NCI-H748 treated with DMSO at 0.1 percent for 48 hours (cell line): ENCODE measurements around the gene ADM.
"Not testable (repeated sequence)": the region's sequence is repeated elsewhere in the genome, so short reads cannot be mapped to it uniquely, and the experiment has no call there.

Experiments used
- DNase-seq: peaks from one replicate; lab custom pipeline; 2025; lab: John Stamatoyannopoulos, UW

Gene ADM, protein sequence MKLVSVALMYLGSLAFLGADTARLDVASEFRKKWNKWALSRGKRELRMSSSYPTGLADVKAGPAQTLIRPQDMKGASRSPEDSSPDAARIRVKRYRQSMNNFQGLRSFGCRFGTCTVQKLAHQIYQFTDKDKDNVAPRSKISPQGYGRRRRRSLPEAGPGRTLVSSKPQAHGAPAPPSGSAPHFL

DNA sequence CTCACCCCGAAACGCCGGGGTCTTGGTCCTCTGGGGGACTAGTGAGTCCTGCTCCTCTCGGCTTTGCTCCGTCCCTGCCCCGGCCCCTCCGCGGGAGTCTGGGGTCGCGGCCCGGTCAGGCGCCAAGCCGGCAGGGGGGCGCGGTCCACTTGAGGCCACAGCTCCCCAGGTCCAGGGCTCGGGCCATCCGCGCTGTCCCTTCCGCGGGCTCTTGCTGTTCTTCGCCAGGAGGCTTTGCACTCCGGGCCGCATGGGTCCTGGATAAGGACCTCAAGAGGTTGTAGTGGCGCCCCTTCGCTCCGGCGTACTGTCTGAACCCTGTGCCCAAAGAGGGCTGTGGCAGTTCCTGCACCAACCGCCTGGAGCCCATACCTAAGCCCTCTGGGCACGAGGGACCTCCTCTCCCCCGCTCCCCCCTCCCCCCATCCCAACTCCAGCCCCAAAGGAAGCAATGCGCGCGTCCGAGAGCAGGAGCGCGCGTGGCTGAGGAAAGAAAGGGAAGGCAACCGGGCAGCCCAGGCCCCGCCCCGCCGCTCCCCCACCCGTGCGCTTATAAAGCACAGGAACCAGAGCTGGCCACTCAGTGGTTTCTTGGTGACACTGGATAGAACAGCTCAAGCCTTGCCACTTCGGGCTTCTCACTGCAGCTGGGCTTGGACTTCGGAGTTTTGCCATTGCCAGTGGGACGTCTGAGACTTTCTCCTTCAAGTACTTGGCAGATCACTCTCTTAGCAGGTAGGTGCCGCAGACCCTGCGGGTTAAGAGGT is at the start of gene ADM:
Gene ADM (plus strand): TSS at position 579 of the 767 bp plus-strand sequence. CDS start 628 bp downstream, outside the sequence.
- DNase-seq = peak; percentile 79

DNA sequence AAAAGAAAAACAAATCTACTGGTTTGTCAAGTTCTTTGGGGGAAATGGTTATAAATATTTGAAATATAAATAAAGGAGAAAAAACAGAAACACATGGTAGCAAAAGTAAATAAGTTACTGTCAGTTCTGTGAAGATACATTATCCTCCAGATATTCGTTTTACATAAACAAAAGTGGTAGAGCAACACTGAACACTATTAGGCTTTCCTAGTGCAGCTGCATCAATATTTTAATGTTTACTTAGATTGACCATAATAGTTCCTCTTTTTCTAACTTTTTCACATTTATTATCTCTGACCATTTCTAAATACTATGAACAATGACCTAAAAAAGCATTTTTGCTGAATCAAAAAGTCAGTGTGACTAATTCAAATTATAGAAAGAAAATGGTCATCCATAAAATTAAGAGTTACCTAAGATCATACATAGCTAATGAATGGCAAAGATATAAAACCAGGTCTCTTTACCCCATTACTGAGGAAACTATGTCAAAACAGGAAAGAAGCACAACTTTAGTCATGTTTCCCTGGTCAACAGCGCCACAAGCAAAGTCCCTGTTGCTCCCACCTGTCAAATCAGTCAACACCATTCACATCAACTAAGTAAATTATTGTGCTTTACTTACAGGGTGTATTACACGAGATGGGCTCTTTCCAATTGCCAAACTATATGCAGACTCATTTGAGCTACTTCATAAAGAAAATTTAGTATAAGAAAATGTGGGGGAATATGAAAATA is 49.3 kb upstream of the ADM start:
- DNase-seq = peak; percentile 31

- DNase-seq = no peak
Measured at GRCh38 chr11:10257478-10257877, 47.4 kb upstream of the ADM start.

DNA sequence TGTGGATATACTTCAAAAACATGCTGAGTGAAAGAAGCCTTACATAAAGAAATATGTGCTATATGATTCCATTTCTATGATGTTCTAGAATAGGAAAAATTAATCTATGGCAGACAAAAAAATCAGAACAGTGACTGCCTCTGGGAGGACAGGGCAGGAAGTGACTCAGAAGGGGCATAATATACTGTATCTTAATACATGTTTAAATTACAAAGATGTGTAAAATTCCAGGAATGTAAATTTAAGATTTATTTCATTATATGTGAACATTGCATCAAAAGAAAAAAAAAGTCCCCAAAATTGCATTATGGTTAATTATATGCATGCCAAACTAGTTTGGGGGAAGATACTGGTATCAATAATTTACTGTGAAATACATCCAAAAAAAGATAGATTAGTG is 43.1 kb upstream of the ADM start:
- no peak for DNase-seq

- DNase-seq = no peak
Measured at GRCh38 chr11:10263929-10264328, 40.9 kb upstream of the ADM start.

GRCh38 chr11:10264716-10265115 is 40.2 kb upstream of the ADM start:
- not testable (repeated sequence) for DNase-seq

DNA sequence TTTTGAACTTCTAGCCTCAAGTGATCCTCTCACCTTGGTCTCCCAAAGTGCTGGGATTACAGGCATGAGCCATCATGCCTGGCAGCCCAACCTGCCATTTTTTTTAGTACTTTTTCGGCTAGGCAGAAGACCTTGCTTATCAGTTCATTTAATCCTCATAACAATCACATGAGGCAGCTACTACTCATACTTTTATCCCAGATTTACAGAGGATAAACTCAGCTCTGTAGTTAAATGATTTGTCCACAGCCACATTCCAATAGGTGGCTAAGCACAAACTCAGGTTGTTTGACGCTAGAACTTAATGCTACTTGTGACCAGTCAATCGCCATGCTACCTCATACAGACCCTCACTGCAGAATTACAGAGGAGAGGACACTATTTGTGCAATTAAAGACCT is 38.9 kb upstream of the ADM start:
- no peak for DNase-seq

GRCh38 chr11:10267821-10268220 is 37.1 kb upstream of the ADM start:
- no peak for DNase-seq

GRCh38 chr11:10268746-10269488 is 36.0 kb upstream of the ADM start:
- DNase-seq = no peak

DNA sequence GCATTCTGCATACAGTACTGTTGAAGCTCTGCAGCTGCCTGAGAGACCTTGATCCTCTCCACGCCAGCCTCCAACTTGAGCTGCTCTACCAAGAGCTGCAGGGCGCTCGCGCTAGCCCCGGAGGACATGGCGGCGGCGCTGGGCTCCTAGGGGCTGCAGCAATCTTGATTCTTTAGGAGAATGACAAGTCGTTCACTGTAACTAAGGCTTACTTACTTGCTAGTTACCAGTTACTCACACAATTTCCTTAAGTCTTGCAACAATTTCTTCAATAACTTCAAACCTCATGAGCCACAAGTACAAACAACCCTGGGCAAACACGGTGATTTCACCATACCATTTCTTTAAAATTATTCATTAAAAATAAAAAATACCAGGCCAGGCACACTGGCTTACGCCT is 32.7 kb upstream of the ADM start:
- no peak for DNase-seq

GRCh38 chr11:10273738-10274137 is 31.1 kb upstream of the ADM start:
- DNase-seq = no peak

DNA sequence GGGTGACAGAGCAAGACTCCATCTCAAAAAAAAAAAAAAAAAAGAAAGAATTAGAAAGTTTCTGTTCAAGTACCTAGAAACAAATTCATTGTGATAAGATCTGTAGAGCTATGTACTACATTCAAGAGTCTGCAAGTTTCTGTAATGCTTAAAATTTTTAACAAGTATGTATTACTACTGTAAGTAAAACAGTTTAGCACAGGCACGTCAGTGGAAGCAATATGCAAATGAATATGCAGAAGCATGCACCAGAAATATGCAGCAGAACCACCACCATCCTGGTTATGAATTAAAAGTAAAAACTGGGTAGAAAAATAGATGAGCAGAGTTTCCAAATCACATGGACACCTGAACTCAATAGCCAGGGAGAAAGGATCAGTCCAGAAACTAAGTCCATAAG is 30.1 kb upstream of the ADM start:
- no peak for DNase-seq

GRCh38 chr11:10275714-10276113 is 29.2 kb upstream of the ADM start:
- no peak for DNase-seq

DNA sequence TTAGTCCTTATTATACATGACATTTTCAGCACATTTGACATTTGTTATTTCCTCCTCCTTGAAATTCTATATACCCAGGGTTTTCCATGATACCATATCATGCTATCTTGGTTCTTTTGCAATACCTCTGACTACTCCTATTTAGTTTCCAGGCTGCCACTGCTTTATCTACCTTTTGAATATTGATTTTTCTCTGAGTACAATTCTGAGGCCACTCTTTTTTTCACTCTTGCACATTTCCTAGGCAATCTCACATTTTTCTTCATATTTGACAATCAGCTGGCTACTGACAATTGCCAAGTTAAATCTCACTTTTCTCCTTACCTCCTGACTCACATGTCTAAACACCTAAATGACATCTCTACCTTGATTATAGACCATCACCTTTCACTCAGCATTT is 22.8 kb upstream of the ADM start:
- DNase-seq = no peak

GRCh38 chr11:10283991-10284390 is 20.9 kb upstream of the ADM start:
- DNase-seq = no peak

DNA sequence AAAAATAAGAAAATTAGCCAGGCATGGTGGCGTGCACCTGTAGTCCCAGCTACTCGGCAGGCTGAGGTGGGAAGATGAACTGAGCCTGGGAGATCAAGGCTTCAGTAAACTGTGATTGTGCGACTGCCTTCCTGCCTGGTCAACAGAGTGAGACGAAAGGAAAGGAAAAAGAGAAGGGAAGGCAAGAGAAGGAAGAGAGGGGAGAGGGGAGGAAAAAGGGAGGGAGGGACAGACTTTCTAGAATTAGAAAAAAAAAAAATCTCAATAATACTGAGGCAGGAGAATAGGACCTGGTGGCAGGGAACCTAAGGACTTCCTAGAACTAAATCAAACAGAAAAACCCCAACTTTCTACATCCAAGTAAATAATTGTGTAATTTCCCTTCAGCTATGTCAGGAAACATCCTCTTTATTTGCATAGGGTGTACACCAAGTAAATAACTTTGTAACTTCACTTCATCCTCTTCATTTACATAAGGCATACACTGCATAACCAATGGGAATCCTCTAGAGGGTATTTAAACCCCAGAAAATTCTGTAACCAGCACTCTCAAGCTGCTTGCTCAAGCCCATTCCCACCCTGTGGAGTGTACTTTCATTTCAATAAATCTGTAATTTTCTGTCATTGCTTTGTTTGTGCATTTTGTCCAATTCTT is 19.6 kb upstream of the ADM start:
- DNase-seq = no peak

- no peak for DNase-seq
Measured at GRCh38 chr11:10287140-10287539, 17.7 kb upstream of the ADM start.

- no peak for DNase-seq
Measured at GRCh38 chr11:10287766-10288715, 16.8 kb upstream of the ADM start.

DNA sequence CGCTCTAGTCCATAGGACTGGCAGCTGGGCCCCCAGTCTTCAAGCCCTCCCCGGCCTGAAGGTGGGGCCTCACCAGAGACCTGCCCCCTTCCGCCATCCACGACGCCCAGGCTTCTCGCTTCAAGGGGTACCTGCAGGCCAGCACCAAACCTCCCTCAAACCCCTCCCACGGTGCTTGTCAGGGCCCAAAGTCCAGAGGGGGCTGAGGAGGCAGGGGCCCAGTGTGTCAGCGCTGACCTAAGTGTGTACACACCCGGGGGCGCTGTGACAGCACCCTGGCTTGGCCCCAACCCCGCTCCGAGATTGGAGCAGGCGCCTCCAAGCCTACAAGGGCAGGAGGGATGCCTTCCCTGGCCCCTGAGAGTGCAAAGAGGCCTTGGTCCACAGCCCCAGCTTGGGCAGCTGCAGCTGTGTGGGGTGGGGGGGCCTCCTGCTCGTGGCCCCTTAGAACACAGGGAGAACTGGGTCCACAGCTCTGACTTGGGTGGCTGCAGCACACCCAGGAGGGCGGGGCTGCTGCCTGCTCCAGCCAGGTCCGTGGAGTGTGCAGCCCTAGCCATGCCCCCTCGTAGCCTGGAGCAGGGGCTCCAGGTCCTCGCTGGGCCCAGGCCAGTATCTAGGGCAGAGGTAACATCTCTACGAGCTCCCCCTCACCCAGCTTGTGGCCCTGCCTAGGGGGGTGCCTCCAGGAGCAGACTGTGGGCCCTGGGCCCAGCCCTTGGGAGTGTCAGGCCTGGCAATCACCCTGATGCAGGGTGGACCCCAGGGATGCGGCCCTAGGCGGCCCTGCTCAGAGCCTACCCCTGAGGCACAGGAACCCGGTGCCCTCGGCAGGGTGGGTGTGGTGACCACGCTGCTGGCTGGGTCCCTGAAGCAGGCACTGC is 15.8 kb upstream of the ADM start:
- no peak for DNase-seq
